Left renal pelvis (tissue), 4 donors: ENCODE results near the gene NFKB2. TPM values are rescaled to one million over a fixed set of nuclear protein-coding genes. Genes with fewer than 3 reads are reported as not detected.

Experiments used
- DNase-seq, 4 donors: peaks; one replicate each; pipeline ENCODE4 v3.0.0-alpha.2; 2013; ENCODE audit warnings: low read depth in 4 of 4, low spot score in 3 of 4
- polyA plus RNA-seq, 4 donors: library from polyadenylated mRNA; unstranded; fragments of 120-200 nt; gene quantifications; one replicate each; pipeline ENCODE4 v1.2.1, GENCODE V29; 2013; ENCODE audit not compliant: insufficient read length in 4 of 4

Gene NFKB2
- polyA plus RNA-seq, 4 donors = 16.9 to 25.9 (median 21.3) TPM

DNA sequence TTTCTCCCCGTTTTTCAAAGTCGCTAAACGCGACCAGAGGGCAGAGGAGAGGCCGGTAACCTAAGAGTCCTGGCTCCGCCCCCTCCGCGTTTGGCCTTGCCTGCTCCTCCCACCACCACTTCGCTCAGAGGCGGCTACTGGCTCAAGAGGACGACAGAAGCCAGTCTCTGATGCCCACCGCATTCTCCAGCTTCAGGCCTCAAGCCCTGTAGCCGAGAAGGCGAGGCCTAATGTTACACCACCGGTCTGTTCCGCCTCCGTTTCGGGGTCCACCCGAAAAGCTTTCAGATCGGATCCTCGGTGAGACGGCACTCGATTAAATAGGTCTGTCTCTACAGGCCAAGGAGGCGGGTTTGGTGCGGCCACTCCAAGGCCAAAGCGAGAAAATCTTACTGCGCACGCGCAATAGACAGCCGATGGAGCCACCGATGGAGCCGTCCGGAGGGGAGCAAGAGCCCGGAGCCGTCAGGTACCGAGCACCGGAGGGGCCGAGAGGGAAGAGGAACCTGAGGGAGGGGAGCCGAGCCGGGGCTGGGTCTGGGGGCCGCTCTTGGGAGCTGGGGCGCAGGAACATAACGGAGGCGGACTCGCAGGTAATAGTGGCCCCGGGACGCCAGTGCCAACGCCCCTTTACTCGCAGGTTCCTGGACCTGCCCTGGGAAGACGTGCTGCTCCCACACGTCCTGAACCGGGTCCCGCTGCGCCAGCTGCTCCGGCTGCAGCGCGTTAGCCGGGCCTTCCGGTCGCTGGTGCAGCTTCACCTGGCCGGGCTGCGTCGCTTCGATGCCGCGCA lies 25.4 kb downstream of the NFKB2 start, which contains the start of gene FBXL15:
Gene FBXL15 (plus strand): TSS at position 123 of the 793 bp plus-strand sequence. CDS start 294 bp downstream, at position 417.
- peak; percentile 95 to 97 (median 96) for DNase-seq

DNA sequence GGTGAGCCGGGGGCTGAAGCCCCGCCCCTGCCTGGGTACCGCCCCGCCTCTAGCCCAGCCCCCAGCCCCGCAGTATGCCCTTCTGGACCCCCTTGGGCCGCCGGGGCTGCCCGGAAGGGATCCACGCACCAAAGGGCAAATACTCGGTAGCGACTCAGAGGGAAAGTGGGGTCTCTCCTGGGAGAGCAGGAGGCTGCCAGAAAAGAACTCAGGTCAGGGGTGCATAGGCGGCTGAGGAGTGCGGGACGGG lies 25.9 kb downstream of the NFKB2 start:
- DNase-seq = no peak

- no peak for DNase-seq
These were observed 26.4 kb downstream of the NFKB2 start for GRCh38 chr10:102421757-102422512.

DNA sequence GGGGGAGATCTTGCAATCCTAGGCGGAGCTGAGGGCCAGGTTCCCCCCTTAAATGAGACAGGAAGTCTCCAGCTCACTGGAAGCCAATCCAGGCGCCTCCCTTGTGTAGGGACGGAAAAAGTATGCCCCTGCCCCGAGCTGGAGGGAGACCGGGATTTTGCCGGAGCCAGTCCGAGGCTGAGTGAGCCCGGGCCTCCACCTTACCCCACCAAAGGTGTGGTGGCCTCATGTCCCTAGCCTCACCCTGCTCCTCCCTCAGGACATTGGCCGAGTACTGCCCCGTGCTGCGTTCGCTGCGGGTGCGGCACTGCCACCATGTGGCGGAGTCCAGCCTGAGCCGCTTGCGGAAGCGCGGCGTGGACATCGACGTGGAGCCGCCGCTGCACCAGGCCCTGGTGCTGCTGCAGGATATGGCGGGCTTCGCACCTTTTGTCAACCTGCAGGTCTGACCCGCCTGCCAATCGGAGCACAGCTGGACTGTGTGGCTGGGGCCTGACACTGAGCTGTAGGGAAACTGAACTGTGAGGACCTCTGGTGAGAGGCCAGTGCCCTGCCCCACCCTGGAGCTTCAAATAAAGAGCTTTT lies 27.1 kb downstream of the NFKB2 start:
- no peak for DNase-seq

DNA sequence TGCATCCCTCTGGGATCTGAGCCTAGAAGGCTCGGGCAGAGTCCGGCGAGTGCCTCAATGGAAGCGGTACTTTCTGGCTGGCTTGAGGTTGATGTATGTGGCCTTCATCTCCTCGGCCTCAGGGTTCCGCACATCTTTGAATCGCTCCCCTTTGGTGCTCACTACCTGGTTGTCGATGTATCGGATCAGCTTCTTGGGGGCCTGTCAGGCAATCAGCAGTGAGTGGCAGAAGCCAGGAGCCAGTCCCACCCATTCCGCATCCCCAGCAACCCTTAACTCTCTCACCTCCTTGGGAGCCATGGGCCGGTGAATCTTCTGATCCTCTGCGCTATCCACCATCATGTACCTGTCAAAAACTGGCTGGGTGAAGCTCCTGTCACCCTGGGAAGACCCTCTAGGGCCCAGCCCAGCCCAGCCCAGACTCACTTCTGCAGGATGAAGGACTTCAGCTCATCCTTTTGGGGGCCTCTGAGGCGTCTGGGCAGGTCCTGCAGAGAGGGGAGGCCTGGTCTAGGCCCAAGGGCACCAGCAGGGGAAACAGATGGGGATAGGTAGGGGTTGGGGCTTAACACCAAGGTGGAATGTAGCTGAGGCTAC lies 28.0 kb downstream of the NFKB2 start:
- no peak for DNase-seq

GRCh38 chr10:102424145-102424544 lies 28.6 kb downstream of the NFKB2 start:
- no peak for DNase-seq

GRCh38 chr10:102424916-102425315 lies 29.4 kb downstream of the NFKB2 start:
- DNase-seq = no peak

- DNase-seq = no peak
These were observed 29.9 kb downstream of the NFKB2 start for GRCh38 chr10:102425444-102425843.

DNA sequence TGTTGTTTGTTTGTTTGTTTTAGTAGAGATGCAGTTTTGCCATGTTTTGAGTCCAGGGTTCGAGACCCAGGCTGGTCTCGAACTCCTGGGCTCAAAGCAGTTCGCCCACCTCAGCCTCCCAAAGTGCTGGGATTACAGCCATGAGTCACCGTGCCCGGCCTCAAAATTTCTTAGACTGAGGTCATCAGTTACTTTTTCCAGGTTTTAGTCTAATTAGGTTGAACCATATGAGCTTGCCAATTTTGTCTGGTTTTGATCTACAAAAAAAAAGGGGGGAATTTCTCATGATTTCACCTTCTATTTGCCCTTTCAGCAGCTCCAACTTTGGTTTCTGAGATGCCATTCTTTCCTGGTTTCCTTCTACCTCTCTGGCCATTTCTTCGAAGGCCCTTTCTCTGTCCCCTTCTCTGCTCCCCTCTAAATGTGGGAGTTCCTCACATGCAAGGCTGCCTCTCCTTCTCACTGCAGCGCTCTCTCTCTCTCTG lies 31.3 kb downstream of the NFKB2 start:
- DNase-seq = no peak

DNA sequence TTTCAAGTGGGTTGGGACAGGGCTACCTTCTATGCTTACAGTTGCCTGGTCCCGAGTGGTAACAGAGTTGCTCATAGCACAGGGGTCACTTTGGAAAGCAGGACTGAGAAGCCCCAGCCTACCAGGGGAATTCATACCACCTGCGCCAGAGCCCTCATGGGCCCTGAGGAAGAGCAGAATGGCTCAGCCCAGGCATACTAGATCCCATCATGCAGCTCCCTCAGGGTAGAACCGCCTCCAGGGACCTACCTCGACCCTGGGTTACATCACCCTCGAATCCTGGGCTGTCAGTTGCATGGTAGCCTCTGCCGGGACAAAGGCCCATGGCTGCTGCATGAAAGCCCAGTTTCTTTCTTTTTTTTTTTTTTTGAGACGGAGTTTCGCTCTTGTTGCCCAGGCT lies 34.0 kb downstream of the NFKB2 start:
- DNase-seq = no peak

DNA sequence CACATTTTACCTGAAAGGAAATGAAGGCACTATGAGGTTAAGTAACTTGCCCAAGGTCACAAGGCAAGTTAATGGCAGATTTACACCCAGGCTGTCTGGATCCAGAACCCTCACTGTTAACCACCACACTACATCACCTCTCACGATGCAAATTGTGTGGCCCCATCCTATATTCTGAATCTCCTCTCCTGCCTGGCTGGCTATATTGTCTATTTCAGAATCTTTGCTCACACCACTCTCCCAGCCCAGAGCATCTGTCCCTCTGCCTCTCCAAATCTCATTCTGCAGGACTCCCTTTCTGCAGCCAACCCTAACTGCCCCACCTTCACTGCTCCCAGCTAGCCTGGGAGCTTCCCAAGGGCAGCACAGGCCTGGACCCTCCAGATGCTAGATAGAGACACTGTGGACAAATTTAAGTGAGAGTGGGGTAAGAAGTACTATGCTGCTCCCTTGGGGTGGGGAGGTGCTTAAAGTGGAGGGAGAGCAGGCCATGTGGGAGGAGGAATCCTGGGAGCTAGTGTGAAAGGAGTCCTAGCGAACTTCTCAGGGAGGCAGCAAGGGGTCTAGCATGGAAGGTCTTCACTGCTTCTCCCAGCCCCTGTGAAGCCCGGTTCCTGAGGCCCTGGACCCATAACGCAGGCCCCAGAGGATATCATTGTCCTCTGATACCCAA lies 36.1 kb downstream of the NFKB2 start:
- DNase-seq = no peak

GRCh38 chr10:102432162-102432950 lies 36.9 kb downstream of the NFKB2 start, which contains the start of gene CUEDC2:
Gene CUEDC2 (minus strand): TSS chr10:102432574. CDS start chr10:102425188, 7,386 bp downstream.
- peak; percentile 93 to 97 (median 95) for DNase-seq

DNA sequence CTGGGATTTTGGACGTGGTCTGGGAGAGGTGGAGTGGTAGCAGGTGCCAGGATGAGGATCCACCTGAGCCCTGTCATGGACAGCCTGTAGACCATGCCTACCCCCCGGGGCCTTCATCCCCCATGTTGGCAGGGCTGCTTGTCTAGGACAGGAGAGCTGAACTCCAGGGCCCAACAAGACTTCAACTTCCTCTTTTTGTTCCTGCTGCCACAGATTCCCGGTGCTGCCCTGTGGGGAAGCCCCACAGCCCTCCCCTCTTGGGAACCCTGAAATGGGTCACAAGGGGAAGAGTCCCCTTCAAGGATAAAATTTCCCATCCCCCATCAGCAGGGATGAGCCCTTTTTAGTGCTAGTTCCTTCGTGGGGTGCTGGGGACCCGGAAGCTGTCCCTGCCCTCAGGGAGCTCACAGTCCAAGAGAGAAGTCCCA lies 38.1 kb downstream of the NFKB2 start:
- no peak for DNase-seq

GRCh38 chr10:102434394-102435132 lies 39.1 kb downstream of the NFKB2 start:
- no peak for DNase-seq

DNA sequence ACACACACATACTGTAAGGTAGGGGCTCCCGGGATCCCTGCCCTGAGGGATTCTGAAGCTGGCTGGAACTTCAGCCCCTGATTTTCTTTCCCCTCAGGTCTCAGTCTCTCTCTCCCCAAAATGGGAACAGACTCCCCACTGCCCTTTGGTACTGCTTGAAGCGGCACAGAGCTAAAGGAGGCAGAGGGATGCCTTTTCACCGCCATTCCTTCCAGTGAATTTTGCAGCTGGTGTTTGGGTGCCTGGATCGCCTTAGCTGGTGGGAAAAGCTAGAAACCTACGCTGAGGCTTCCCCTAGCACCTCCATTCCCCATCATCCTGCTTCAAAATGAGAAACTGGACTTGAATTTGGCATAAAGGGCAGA lies 39.6 kb downstream of the NFKB2 start:
- DNase-seq = no peak

DNA sequence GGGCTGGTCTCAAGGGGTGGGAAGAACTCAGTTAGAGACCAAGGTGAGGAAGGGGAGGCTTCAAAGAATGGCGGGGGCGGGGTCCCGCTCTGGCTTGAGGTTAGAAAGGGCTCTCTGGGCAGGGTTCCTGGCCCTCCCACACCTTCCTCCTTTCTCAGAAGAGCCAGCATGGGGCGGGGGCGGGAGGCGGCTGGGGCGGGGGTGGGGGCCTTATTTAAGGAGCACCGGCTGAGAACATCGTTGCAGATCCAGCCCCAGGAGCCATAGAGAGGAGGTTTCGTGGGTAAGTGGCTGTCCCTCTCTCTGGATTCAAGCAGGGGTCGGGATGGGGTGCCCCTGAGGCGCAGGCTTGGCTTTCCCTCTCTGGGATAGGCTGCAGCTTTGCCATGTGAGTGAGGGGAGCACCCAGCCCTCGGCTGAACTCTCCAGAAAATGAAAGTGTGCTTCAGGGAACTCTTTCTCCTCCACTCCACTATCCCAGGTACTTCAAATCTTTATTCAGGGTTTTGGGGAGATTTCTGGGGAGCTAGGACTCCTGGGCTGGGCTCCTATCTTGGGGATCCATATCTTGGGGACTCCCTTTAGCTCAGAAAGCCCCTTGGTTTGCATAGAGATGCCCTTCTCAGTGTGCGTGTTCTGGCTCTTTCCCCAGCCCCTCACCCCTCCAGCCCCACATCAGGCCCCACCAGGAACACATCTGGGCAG lies 40.2 kb downstream of the NFKB2 start:
- DNase-seq = no peak

DNA sequence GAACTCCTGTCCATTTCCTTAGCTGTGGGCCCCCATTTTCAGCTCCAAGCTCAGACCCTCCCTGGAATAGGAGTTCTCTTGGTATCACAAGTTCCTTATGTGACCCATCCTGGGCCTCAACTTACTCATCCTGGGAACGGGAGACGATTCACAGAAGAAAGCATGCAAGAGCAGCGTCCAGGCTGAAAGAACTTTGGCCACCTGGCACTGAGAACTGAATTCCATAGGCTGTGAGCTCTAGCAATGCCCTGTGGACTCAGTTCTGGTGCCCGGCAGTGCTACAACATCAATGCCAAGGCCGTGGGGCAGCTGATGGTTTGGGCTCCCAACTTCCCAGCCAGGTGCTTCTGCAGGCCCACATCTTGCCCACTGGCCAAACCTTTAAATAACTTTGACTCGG lies 40.8 kb downstream of the NFKB2 start:
- DNase-seq = no peak

DNA sequence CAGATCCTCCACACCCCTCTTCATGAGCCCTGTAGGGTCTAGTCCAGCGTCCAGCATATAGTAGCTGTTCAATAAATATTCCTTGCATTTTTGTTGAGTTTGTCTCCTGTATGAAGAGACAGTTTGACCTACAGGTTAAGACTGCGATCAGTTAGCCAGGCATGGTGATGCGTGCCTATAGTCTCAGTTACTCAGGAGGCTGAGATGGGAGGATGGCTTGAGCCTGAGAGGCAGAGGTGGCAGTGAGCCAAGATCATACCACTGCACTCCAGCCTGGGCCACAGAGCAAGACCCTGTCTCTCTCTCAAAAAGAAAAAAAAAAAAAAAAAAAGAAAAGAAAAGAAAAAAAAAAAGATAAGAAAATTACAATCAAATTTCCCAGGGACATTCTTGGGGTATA lies 42.0 kb downstream of the NFKB2 start:
- DNase-seq = no peak

DNA sequence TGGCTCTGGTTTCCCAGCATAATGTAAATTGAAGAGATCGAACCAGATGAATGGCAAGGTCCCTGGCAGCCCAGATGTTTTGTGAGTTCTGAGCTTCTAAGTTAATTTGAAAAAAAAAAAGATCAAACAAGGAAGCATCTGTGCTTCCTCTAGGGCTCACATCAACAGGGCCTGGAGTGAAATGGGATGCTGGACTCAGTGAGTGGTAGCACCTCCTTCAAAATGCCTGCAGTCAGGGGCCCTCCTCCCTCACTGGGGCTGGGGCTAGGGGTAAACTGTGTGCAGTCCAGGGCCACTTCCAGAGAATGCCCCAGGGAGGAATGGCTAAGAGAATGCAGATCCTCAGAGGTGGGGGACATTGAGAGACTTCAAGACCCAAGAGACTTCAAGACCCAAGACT lies 42.9 kb downstream of the NFKB2 start:
- DNase-seq = no peak
